ENCODE measurements around the gene GTF2IRD1. TPM values are rescaled to one million over a fixed set of nuclear protein-coding genes. Genes with fewer than 3 reads are reported as not detected.
"Not testable (repeated sequence)": the region's sequence is repeated elsewhere in the genome, so short reads cannot be mapped to it uniquely, and the experiment has no call there.

The GTF2IRD1 gene
- total RNA-seq, 1 experiment from 2014 or later, result 34.3 TPM

- Histone ChIP-seq H3K18ac (ENCODE audit: insufficient read length, low read depth, low read length) (no peak overlapping the region), H3K4me2 (ENCODE audit: insufficient read depth, insufficient read length, low read length) (no peak overlapping the region), H3K9ac (ENCODE audit: extremely low read depth, insufficient read length, low read length) (no peak overlapping the region), H3K23me2 (ENCODE audit: insufficient read length, low read depth, low read length, poor library complexity, severe bottlenecking) (no peaks in the 10 kb centered on the region), H3K79me1 (ENCODE audit: insufficient read depth, low read depth, low read length, poor library complexity, severe bottlenecking) (no peaks in the 10 kb centered on the region), H4K91ac (ENCODE audit: insufficient read length, low read depth, low read length) (no peak overlapping the region), H3K23ac (ENCODE audit: insufficient read length, low read depth, low read length) (no peak overlapping the region), H2BK120ac (ENCODE audit: low read depth, low read length, poor library complexity, severe bottlenecking) (no peak overlapping the region), H3K9me3 (ENCODE audit: control insufficient read depth, low read depth, low read length) (no peaks in the 10 kb centered on the region), H3K27me3 (ENCODE audit: insufficient read depth, low read length) (no peaks in the 10 kb centered on the region), H3T11ph (ENCODE audit: low read length) (no peak overlapping the region), H2BK20ac (ENCODE audit: low read depth, low read length, poor library complexity, severe bottlenecking) (no peak overlapping the region), H2BK15ac (ENCODE audit: low read depth, low read length) (no peak overlapping the region), H2AFZ (ENCODE audit: low read length) (no peak overlapping the region), H4K20me1 (ENCODE audit: control insufficient read depth, insufficient read depth, insufficient read length) (no peaks in the 10 kb centered on the region), H3K4me1 (ENCODE audit: insufficient read depth, low read length) (no peaks in the 10 kb centered on the region), H3K27ac (ENCODE audit: insufficient read length, low read depth, low read length) (no peak overlapping the region), H2BK12ac (ENCODE audit: insufficient read length, low read depth, low read length) (no peak overlapping the region), H4K5ac (ENCODE audit: insufficient read length, low read depth, low read length) (no peak overlapping the region), H3K4ac (ENCODE audit: low read depth, low read length) (no peak overlapping the region), H3K14ac (ENCODE audit: insufficient read depth, low read length) (no peak overlapping the region), H2AK5ac (ENCODE audit: insufficient read length, low read length) (no peak overlapping the region), H3K56ac (ENCODE audit: insufficient read length, low read depth, low read length) (no peak overlapping the region), H4K8ac (replicated peaks; ENCODE audit: insufficient read length, low read depth, low read length) (no peak overlapping the region), H2BK5ac (ENCODE audit: insufficient read length, low read length) (no peak overlapping the region), H3K79me2 (ENCODE audit: insufficient read depth, low read length) (no peaks in the 10 kb centered on the region)
- no peak for DNase-seq
- peaks cover 3% of the 10 kb centered on the region for H3K27me3 Mint-ChIP-seq (ENCODE audit: low read depth)
- H3K4me1 Mint-ChIP-seq, result no peaks in the 10 kb centered on the region
- no peak overlapping the region for H3K4me3 Mint-ChIP-seq
- H3K27ac Mint-ChIP-seq, result no peak overlapping the region
- H3K36me3 Mint-ChIP-seq (ENCODE audit: insufficient read depth in 1 of 3, low read depth in 3 of 3), result no peaks in the 10 kb centered on the region
- H3K9me3 Mint-ChIP-seq, result no peaks in the 10 kb centered on the region; a peak in 2 of 5 replicates
- no CpG with 5 or more reads among the region's 3 CpGs for WGBS (ENCODE audit: extremely low coverage, insufficient read length, low lambda C conversion rate)
- TF ChIP-seq CTCF (conservative IDR thresholded peaks at IDR 0.05), result no peak
Measured at GRCh38 chr7:74412603-74413002, 41.1 kb upstream of the GTF2IRD1 start.

- H3K4me3 Mint-ChIP-seq; H4K8ac ChIP-seq (replicated peaks; ENCODE audit: insufficient read length, low read depth, low read length); H2BK5ac ChIP-seq (ENCODE audit: insufficient read length, low read length); H3K36me3 Mint-ChIP-seq (ENCODE audit: insufficient read depth in 1 of 3, low read depth in 3 of 3); H3K14ac ChIP-seq (ENCODE audit: insufficient read depth, low read length); H2AK5ac ChIP-seq (ENCODE audit: insufficient read length, low read length); H3K9me3 ChIP-seq (ENCODE audit: control insufficient read depth, low read depth, low read length); H3K23me2 ChIP-seq (ENCODE audit: insufficient read length, low read depth, low read length, poor library complexity, severe bottlenecking); H3K9me3 Mint-ChIP-seq; H3K27ac ChIP-seq (ENCODE audit: insufficient read length, low read depth, low read length); H3K4me1 Mint-ChIP-seq; H2BK12ac ChIP-seq (ENCODE audit: insufficient read length, low read depth, low read length); H3K56ac ChIP-seq (ENCODE audit: insufficient read length, low read depth, low read length); H4K5ac ChIP-seq (ENCODE audit: insufficient read length, low read depth, low read length); H2BK20ac ChIP-seq (ENCODE audit: low read depth, low read length, poor library complexity, severe bottlenecking); H2BK15ac ChIP-seq (ENCODE audit: low read depth, low read length); H3K27me3 Mint-ChIP-seq (ENCODE audit: low read depth); H3K4me1 ChIP-seq (ENCODE audit: insufficient read depth, low read length); H3T11ph ChIP-seq (ENCODE audit: low read length); H3K79me1 ChIP-seq (ENCODE audit: insufficient read depth, low read depth, low read length, poor library complexity, severe bottlenecking); DNase-seq; H3K4ac ChIP-seq (ENCODE audit: low read depth, low read length); H3K79me2 ChIP-seq (ENCODE audit: insufficient read depth, low read length); H3K27ac Mint-ChIP-seq; H2BK120ac ChIP-seq (ENCODE audit: low read depth, low read length, poor library complexity, severe bottlenecking); H3K4me2 ChIP-seq (ENCODE audit: insufficient read depth, insufficient read length, low read length); H3K23ac ChIP-seq (ENCODE audit: insufficient read length, low read depth, low read length); H3K27me3 ChIP-seq (ENCODE audit: insufficient read depth, low read length); H4K20me1 ChIP-seq (ENCODE audit: control insufficient read depth, insufficient read depth, insufficient read length); H4K91ac ChIP-seq (ENCODE audit: insufficient read length, low read depth, low read length); H3K18ac ChIP-seq (ENCODE audit: insufficient read length, low read depth, low read length); H3K9ac ChIP-seq (ENCODE audit: extremely low read depth, insufficient read length, low read length); H2AFZ ChIP-seq (ENCODE audit: low read length): not testable (repeated sequence)
- no CpG with 5 or more reads among the region's 7 CpGs for WGBS (ENCODE audit: extremely low coverage, insufficient read length, low lambda C conversion rate)
Measured at GRCh38 chr7:74414595-74415333, 38.9 kb upstream of the GTF2IRD1 start.

All from H9 (cell line).